GM06990 (cell line): ENCODE data around the gene ANXA9.

Experiments used
- DNase-seq: peaks from one replicate; pipeline ENCODE4 v3.0.0-alpha.2; 2011; ENCODE audit not compliant: insufficient read length; ENCODE audit errors: extremely low read depth
- H3K27me3 ChIP-seq: replicated peaks from 2 replicates; pipeline ENCODE4 v1.6.0; 2011; ENCODE audit warnings: low read length; ENCODE audit not compliant: control insufficient read depth, insufficient read depth
- H3K36me3 ChIP-seq: 2 replicates; pipeline ENCODE4 v1.5.1; 2011; ENCODE audit warnings: low read length; ENCODE audit not compliant: control insufficient read depth, insufficient read depth
- H3K4me3 ChIP-seq: replicated peaks from 2 replicates; pipeline ENCODE4 v1.5.1; 2011; ENCODE audit warnings: low read depth, mild to moderate bottlenecking, control low read depth, low read length
- CTCF ChIP-seq: IDR thresholded peaks from 2 replicates; pipeline ENCODE4 v1.5.1; 2011; ENCODE audit warnings: low read length, control low read depth, mild to moderate bottlenecking, inconsistent platforms; ENCODE audit not compliant: insufficient read depth, poor library complexity, severe bottlenecking

ANXA9 gene

GRCh38 chr1:150997126-150997872 is 15.2 kb downstream of the ANXA9 start:
- no peak overlapping the region for H3K4me3 ChIP-seq
- no peak for TF ChIP-seq CTCF
- H3K27me3 ChIP-seq, result no peaks in the 10 kb centered on the region
- DNase-seq, result no peak
- H3K36me3 ChIP-seq, result no peaks in the 10 kb centered on the region; the same call in 1 of the 2 replicates

- no peak for TF ChIP-seq CTCF
- Histone ChIP-seq H3K36me3 (no peaks in the 10 kb centered on the region; the same call in 1 of the 2 replicates), H3K4me3 (no peak overlapping the region), H3K27me3 (no peaks in the 10 kb centered on the region)
- no peak for DNase-seq
Observed at GRCh38 chr1:150997949-150998348, 15.9 kb downstream of the ANXA9 start.

- no peak overlapping the region for H3K4me3 ChIP-seq
- TF ChIP-seq CTCF, result no peak
- no peak for DNase-seq
- H3K27me3 ChIP-seq, result no peaks in the 10 kb centered on the region
- H3K36me3 ChIP-seq, result no peaks in the 10 kb centered on the region; the same call in 1 of the 2 replicates
Observed at GRCh38 chr1:150999051-150999674, 17.1 kb downstream of the ANXA9 start.

GRCh38 chr1:150999926-151000325 is 17.8 kb downstream of the ANXA9 start:
- no peak for TF ChIP-seq CTCF
- Histone ChIP-seq H3K27me3 (no peaks in the 10 kb centered on the region), H3K4me3 (no peak overlapping the region), H3K36me3 (no peaks in the 10 kb centered on the region; the same call in 1 of the 2 replicates)
- DNase-seq, result no peak

GRCh38 chr1:151000408-151000807 is 18.3 kb downstream of the ANXA9 start:
- TF ChIP-seq CTCF, result no peak
- no peak for DNase-seq
- no peaks in the 10 kb centered on the region; the same call in 1 of the 2 replicates for H3K36me3 ChIP-seq
- H3K4me3 ChIP-seq, result no peak overlapping the region
- no peaks in the 10 kb centered on the region for H3K27me3 ChIP-seq
